GM23248 (cell line): ENCODE measurements around the gene KCNIP1.

Experiments used
- EZH2 ChIP-seq: fragments of 200-600 bp; sonication (generic); IDR thresholded peaks from 2 replicates; pipeline ENCODE4 v1.6.1; 2018; ENCODE audit warnings: antibody characterized with exemption, mild to moderate bottlenecking; ENCODE audit not compliant: insufficient read depth, poor library complexity, severe bottlenecking
- EZH2phosphoT487 ChIP-seq: fragments of 200-600 bp; sonication (generic); IDR thresholded peaks from 2 replicates; pipeline ENCODE4 v1.6.1; 2018; ENCODE audit warnings: antibody characterized with exemption, moderate library complexity, mild to moderate bottlenecking, low read depth; ENCODE audit not compliant: insufficient read depth

- TF ChIP-seq EZH2phosphoT487 (no peak), EZH2 (no peak)
These were observed 137.8 kb downstream of the KCNIP1 start for GRCh38 chr5:170641589-170642031.
